ENCODE measurements around the gene ERGIC1.

ERGIC1 gene

GRCh38 chr5:172940268-172941066 lies 106.4 kb downstream of the ERGIC1 start:
- H3K9me3 ChIP-seq (ENCODE audit: control insufficient read depth, low read depth, low read length) = no peaks in the 10 kb centered on the region
- H3K27me3 ChIP-seq (ENCODE audit: control insufficient read depth, insufficient read depth, low read length) = no peaks in the 10 kb centered on the region
- H3K4me1 ChIP-seq (ENCODE audit: control insufficient read depth, low read depth, low read length) = peaks cover 8% of the 10 kb centered on the region
- H3K27ac ChIP-seq (ENCODE audit: low read length) = no peak overlapping the region
- H3K36me3 ChIP-seq (ENCODE audit: control insufficient read depth, low read depth, low read length) = peaks cover 19% of the 10 kb centered on the region
- H3K4me3 ChIP-seq (ENCODE audit: low read length) = no peak overlapping the region
- no peak overlapping the region for H3K9ac ChIP-seq (ENCODE audit: low read length)

DNA sequence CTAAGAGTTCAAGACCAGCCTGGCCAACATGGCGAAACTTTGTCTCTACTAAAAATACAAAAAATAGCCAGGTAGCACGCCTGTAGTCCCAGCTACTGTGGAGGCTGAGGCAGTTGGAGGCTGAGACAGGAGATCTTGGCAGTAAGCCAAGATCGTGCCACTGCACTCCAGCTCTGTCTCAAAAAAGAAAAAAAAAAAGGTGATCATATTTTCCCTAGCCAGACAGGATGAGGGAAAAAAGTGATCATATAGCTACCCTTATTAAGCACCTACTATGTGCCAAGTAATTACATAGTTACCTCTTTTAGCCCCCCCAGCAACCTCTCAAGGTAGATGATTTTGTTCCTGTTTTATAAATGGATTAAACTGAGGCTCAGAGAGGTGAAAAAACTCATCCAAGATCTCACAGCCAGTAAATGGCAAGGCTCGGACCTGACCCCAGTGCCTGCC lies 107.0 kb downstream of the ERGIC1 start:
- H3K27ac ChIP-seq (ENCODE audit: low read length) = no peak overlapping the region
- H3K4me1 ChIP-seq (ENCODE audit: control insufficient read depth, low read depth, low read length) = peaks cover 8% of the 10 kb centered on the region

GRCh38 chr5:172942556-172942955 lies 108.5 kb downstream of the ERGIC1 start:
- peaks cover 8% of the 10 kb centered on the region for H3K4me1 ChIP-seq (ENCODE audit: control insufficient read depth, low read depth, low read length)
- H3K27me3 ChIP-seq (ENCODE audit: control insufficient read depth, insufficient read depth, low read length) = no peaks in the 10 kb centered on the region
- H3K36me3 ChIP-seq (ENCODE audit: control insufficient read depth, low read depth, low read length) = peaks cover 18% of the 10 kb centered on the region
- H3K4me3 ChIP-seq (ENCODE audit: low read length) = no peak overlapping the region
- H3K9ac ChIP-seq (ENCODE audit: low read length) = no peak overlapping the region
- H3K9me3 ChIP-seq (ENCODE audit: control insufficient read depth, low read depth, low read length) = no peaks in the 10 kb centered on the region
- no peak overlapping the region for H3K27ac ChIP-seq (ENCODE audit: low read length)

More for the DNA sequence above, 107.0 kb downstream of the ERGIC1 start:
- H3K36me3 ChIP-seq (ENCODE audit: control insufficient read depth, low read depth, low read length) = peaks cover 12% of the 10 kb centered on the region
- no peaks in the 10 kb centered on the region for H3K27me3 ChIP-seq (ENCODE audit: control insufficient read depth, insufficient read depth, low read length)
- H3K4me3 ChIP-seq (ENCODE audit: low read length) = no peak overlapping the region
- no peaks in the 10 kb centered on the region for H3K9me3 ChIP-seq (ENCODE audit: control insufficient read depth, low read depth, low read length)
- H3K9ac ChIP-seq (ENCODE audit: low read length) = no peak overlapping the region

- Histone ChIP-seq H3K9ac (ENCODE audit: low read length) (no peak overlapping the region), H3K9me3 (ENCODE audit: control insufficient read depth, low read depth, low read length) (no peaks in the 10 kb centered on the region), H3K27me3 (ENCODE audit: control insufficient read depth, insufficient read depth, low read length) (no peaks in the 10 kb centered on the region), H3K4me3 (ENCODE audit: low read length) (no peak overlapping the region), H3K36me3 (ENCODE audit: control insufficient read depth, low read depth, low read length) (peaks cover 14% of the 10 kb centered on the region), H3K4me1 (ENCODE audit: control insufficient read depth, low read depth, low read length) (peaks cover 8% of the 10 kb centered on the region), H3K27ac (ENCODE audit: low read length) (no peak overlapping the region)
Measured at GRCh38 chr5:172943283-172943841, 109.3 kb downstream of the ERGIC1 start.

DNA sequence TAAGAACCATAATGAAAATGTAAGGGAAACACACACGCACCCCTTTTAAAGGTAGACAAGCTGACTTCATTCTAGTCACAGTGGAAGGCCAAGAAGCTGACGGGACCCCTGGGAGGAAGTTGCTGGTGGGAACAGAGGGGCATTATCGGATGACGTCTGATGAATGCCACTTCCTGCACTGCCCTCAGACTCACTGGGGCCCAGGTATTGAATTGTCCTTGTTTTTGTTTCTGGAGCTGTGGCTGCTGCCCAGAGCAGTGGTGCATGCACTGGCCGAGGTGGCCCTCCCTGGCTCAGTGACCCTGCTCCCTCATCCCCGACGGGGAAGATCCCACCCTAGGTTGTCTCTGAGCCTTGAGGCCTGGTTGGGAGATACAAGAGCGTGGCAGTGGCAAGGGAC lies 109.9 kb downstream of the ERGIC1 start:
- H3K4me3 ChIP-seq (ENCODE audit: low read length) = no peak overlapping the region
- no peak overlapping the region for H3K9ac ChIP-seq (ENCODE audit: low read length)
- H3K36me3 ChIP-seq (ENCODE audit: control insufficient read depth, low read depth, low read length) = peaks cover 14% of the 10 kb centered on the region
- no peaks in the 10 kb centered on the region for H3K27me3 ChIP-seq (ENCODE audit: control insufficient read depth, insufficient read depth, low read length)
- no peaks in the 10 kb centered on the region for H3K9me3 ChIP-seq (ENCODE audit: control insufficient read depth, low read depth, low read length)
- H3K4me1 ChIP-seq (ENCODE audit: control insufficient read depth, low read depth, low read length) = peaks cover 8% of the 10 kb centered on the region
- no peak overlapping the region for H3K27ac ChIP-seq (ENCODE audit: low read length)

DNA sequence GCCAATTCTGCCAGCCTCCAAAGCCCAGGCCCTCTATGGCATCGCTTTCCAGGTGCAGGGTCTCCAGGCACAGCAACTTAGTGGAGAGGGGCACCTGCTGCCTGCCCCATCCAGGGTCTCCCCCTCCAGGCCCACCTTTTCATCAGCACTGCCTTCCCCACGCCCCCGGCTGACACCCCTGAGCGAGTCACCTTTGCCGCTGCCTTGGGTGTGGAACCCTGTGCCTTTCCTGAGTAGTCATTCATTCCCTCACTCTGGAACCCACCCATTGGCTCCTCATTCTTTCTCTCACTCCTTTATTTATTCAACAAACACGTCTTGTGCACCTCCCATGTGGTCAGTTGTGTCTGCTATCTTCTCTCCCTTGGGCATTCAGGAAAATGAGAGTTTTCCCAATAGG lies 110.7 kb downstream of the ERGIC1 start:
- no peaks in the 10 kb centered on the region for H3K9me3 ChIP-seq (ENCODE audit: control insufficient read depth, low read depth, low read length)
- H3K9ac ChIP-seq (ENCODE audit: low read length) = no peak overlapping the region
- peaks cover 14% of the 10 kb centered on the region for H3K36me3 ChIP-seq (ENCODE audit: control insufficient read depth, low read depth, low read length)
- H3K27ac ChIP-seq (ENCODE audit: low read length) = no peak overlapping the region
- H3K4me3 ChIP-seq (ENCODE audit: low read length) = no peak overlapping the region
- H3K27me3 ChIP-seq (ENCODE audit: control insufficient read depth, insufficient read depth, low read length) = no peaks in the 10 kb centered on the region
- peaks cover 8% of the 10 kb centered on the region for H3K4me1 ChIP-seq (ENCODE audit: control insufficient read depth, low read depth, low read length)

GRCh38 chr5:172945151-172945550 lies 111.1 kb downstream of the ERGIC1 start:
- Histone ChIP-seq H3K27ac (ENCODE audit: low read length) (no peak overlapping the region), H3K36me3 (ENCODE audit: control insufficient read depth, low read depth, low read length) (peaks cover 14% of the 10 kb centered on the region), H3K9ac (ENCODE audit: low read length) (no peak overlapping the region), H3K4me3 (ENCODE audit: low read length) (no peak overlapping the region), H3K27me3 (ENCODE audit: control insufficient read depth, insufficient read depth, low read length) (no peaks in the 10 kb centered on the region), H3K9me3 (ENCODE audit: control insufficient read depth, low read depth, low read length) (no peaks in the 10 kb centered on the region), H3K4me1 (ENCODE audit: control insufficient read depth, low read depth, low read length) (peaks cover 8% of the 10 kb centered on the region)

DNA sequence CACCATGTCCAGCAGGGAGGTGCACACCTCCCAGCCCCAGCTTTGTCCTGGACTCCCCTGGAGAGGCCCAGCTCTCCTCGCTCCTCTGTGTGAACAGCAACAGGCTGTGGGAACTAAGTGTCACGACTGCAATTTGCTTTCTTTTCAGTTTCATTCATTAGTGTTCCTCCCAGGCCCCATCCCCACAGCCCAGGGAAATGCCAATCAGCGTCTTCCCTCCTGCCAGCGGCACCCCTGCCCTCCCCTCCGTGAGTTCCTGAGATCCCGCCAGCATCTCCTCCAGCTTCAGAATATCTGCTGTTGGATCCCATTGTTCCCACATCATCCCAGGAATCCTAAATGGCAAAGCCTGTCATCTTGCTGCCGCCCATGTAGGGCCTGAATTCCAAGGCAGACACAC lies 112.1 kb downstream of the ERGIC1 start:
- Histone ChIP-seq H3K36me3 (ENCODE audit: control insufficient read depth, low read depth, low read length) (peaks cover 15% of the 10 kb centered on the region), H3K4me1 (ENCODE audit: control insufficient read depth, low read depth, low read length) (peaks cover 8% of the 10 kb centered on the region), H3K9ac (ENCODE audit: low read length) (no peak overlapping the region), H3K4me3 (ENCODE audit: low read length) (no peak overlapping the region), H3K9me3 (ENCODE audit: control insufficient read depth, low read depth, low read length) (no peaks in the 10 kb centered on the region), H3K27ac (ENCODE audit: low read length) (no peak overlapping the region), H3K27me3 (ENCODE audit: control insufficient read depth, insufficient read depth, low read length) (no peaks in the 10 kb centered on the region)

- Histone ChIP-seq H3K9me3 (ENCODE audit: control insufficient read depth, low read depth, low read length) (no peaks in the 10 kb centered on the region), H3K27me3 (ENCODE audit: control insufficient read depth, insufficient read depth, low read length) (no peaks in the 10 kb centered on the region), H3K9ac (ENCODE audit: low read length) (no peak overlapping the region), H3K36me3 (ENCODE audit: control insufficient read depth, low read depth, low read length) (peaks cover 20% of the 10 kb centered on the region), H3K4me3 (ENCODE audit: low read length) (no peak overlapping the region), H3K27ac (ENCODE audit: low read length) (no peak overlapping the region), H3K4me1 (ENCODE audit: control insufficient read depth, low read depth, low read length) (no peaks in the 10 kb centered on the region)
Measured at GRCh38 chr5:172949426-172949825, 115.4 kb downstream of the ERGIC1 start.

- H3K9ac ChIP-seq (ENCODE audit: low read length) = no peak overlapping the region
- no peaks in the 10 kb centered on the region for H3K9me3 ChIP-seq (ENCODE audit: control insufficient read depth, low read depth, low read length)
- no peak overlapping the region for H3K27ac ChIP-seq (ENCODE audit: low read length)
- H3K27me3 ChIP-seq (ENCODE audit: control insufficient read depth, insufficient read depth, low read length) = no peaks in the 10 kb centered on the region
- H3K36me3 ChIP-seq (ENCODE audit: control insufficient read depth, low read depth, low read length) = peaks cover 16% of the 10 kb centered on the region
- H3K4me3 ChIP-seq (ENCODE audit: low read length) = no peak overlapping the region
- H3K4me1 ChIP-seq (ENCODE audit: control insufficient read depth, low read depth, low read length) = no peaks in the 10 kb centered on the region
Measured at GRCh38 chr5:172950176-172950965, 116.3 kb downstream of the ERGIC1 start.

- H3K9me3 ChIP-seq (ENCODE audit: control insufficient read depth, low read depth, low read length) = no peaks in the 10 kb centered on the region
- no peak overlapping the region for H3K27ac ChIP-seq (ENCODE audit: low read length)
- H3K36me3 ChIP-seq (ENCODE audit: control insufficient read depth, low read depth, low read length) = peaks cover 13% of the 10 kb centered on the region
- H3K27me3 ChIP-seq (ENCODE audit: control insufficient read depth, insufficient read depth, low read length) = no peaks in the 10 kb centered on the region
- H3K9ac ChIP-seq (ENCODE audit: low read length) = no peak overlapping the region
- no peak overlapping the region for H3K4me3 ChIP-seq (ENCODE audit: low read length)
- no peaks in the 10 kb centered on the region for H3K4me1 ChIP-seq (ENCODE audit: control insufficient read depth, low read depth, low read length)
Measured at GRCh38 chr5:172951371-172952033, 117.5 kb downstream of the ERGIC1 start.
